ENCODE data around the gene TTC21B.

DNA sequence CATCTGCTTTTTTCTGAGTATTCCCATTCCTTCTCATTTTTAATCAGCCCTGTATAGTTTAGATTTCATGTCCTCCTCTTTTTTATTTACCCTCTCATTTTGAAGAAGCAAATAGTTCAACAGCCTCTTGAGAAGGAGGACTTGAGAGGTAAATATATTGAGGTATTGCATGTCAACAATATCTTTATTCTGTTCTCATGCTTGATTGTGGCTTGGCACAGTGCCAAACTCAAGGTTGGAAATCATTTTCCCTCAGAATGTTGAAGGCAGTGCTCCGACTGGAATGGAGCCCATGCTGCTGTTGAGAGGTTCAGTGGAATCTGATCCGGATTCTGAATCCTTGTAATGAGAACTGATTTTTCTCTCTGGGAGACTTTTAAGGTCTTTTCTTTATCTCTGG is 128.5 kb downstream of the TTC21B start:
- no peak for TF ChIP-seq POLR2AphosphoS5 (IDR thresholded peaks at IDR 0.05; ENCODE audit: low read depth)
- TF ChIP-seq, protein P1, sequence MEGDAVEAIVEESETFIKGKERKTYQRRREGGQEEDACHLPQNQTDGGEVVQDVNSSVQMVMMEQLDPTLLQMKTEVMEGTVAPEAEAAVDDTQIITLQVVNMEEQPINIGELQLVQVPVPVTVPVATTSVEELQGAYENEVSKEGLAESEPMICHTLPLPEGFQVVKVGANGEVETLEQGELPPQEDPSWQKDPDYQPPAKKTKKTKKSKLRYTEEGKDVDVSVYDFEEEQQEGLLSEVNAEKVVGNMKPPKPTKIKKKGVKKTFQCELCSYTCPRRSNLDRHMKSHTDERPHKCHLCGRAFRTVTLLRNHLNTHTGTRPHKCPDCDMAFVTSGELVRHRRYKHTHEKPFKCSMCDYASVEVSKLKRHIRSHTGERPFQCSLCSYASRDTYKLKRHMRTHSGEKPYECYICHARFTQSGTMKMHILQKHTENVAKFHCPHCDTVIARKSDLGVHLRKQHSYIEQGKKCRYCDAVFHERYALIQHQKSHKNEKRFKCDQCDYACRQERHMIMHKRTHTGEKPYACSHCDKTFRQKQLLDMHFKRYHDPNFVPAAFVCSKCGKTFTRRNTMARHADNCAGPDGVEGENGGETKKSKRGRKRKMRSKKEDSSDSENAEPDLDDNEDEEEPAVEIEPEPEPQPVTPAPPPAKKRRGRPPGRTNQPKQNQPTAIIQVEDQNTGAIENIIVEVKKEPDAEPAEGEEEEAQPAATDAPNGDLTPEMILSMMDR (IDR thresholded peaks at IDR 0.05; ENCODE audit: insufficient read depth, low read length), result no peak
- TF ChIP-seq, protein P2, sequence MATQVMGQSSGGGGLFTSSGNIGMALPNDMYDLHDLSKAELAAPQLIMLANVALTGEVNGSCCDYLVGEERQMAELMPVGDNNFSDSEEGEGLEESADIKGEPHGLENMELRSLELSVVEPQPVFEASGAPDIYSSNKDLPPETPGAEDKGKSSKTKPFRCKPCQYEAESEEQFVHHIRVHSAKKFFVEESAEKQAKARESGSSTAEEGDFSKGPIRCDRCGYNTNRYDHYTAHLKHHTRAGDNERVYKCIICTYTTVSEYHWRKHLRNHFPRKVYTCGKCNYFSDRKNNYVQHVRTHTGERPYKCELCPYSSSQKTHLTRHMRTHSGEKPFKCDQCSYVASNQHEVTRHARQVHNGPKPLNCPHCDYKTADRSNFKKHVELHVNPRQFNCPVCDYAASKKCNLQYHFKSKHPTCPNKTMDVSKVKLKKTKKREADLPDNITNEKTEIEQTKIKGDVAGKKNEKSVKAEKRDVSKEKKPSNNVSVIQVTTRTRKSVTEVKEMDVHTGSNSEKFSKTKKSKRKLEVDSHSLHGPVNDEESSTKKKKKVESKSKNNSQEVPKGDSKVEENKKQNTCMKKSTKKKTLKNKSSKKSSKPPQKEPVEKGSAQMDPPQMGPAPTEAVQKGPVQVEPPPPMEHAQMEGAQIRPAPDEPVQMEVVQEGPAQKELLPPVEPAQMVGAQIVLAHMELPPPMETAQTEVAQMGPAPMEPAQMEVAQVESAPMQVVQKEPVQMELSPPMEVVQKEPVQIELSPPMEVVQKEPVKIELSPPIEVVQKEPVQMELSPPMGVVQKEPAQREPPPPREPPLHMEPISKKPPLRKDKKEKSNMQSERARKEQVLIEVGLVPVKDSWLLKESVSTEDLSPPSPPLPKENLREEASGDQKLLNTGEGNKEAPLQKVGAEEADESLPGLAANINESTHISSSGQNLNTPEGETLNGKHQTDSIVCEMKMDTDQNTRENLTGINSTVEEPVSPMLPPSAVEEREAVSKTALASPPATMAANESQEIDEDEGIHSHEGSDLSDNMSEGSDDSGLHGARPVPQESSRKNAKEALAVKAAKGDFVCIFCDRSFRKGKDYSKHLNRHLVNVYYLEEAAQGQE (IDR thresholded peaks at IDR 0.05; ENCODE audit: insufficient replicate concordance, low read depth), result no peak

Data from HL-60 (cell line).